RCC 7860 (cell line): ENCODE measurements around the gene GLI3.
"Not testable (repeated sequence)": the region's sequence is repeated elsewhere in the genome, so short reads cannot be mapped to it uniquely, and the experiment has no call there.

Experiments used
- DNase-seq: peaks from one replicate; pipeline ENCODE4 v3.0.0-alpha.2; 2015; ENCODE audit warnings: low spot score
- FAIRE-seq: peaks from 2 replicates; lab custom pipeline; 2012; peaks lifted over from hg19 to GRCh38; lab: Jason Lieb, UNC

GLI3 gene

GRCh38 chr7:42213093-42213492 lies 23.9 kb downstream of the GLI3 start:
- no peak for DNase-seq
- FAIRE-seq = no peak

GRCh38 chr7:42212541-42213090 lies 24.4 kb downstream of the GLI3 start:
- no peak for DNase-seq
- FAIRE-seq = no peak

GRCh38 chr7:42211938-42212337 lies 25.1 kb downstream of the GLI3 start:
- no peak for FAIRE-seq
- DNase-seq = no peak

GRCh38 chr7:42210779-42211178 lies 26.2 kb downstream of the GLI3 start:
- FAIRE-seq (no peak), DNase-seq (no peak)

GRCh38 chr7:42210333-42210732 lies 26.7 kb downstream of the GLI3 start:
- FAIRE-seq (no peak), DNase-seq (no peak)

GRCh38 chr7:42209085-42209484 lies 27.9 kb downstream of the GLI3 start:
- not testable (repeated sequence) for FAIRE-seq

GRCh38 chr7:42208572-42208971 lies 28.4 kb downstream of the GLI3 start:
- FAIRE-seq (no peak), DNase-seq (no peak)

More at GRCh38 chr7:42209085-42209484, 27.9 kb downstream of the GLI3 start:
- not testable (repeated sequence) for DNase-seq

GRCh38 chr7:42207420-42207819 lies 29.6 kb downstream of the GLI3 start:
- FAIRE-seq = no peak
- DNase-seq = no peak

- FAIRE-seq = no peak
Measured at GRCh38 chr7:42203336-42203735, 33.7 kb downstream of the GLI3 start.

GRCh38 chr7:42202601-42203000 lies 34.4 kb downstream of the GLI3 start:
- FAIRE-seq (no peak), DNase-seq (no peak)

More at GRCh38 chr7:42203336-42203735, 33.7 kb downstream of the GLI3 start:
- DNase-seq = no peak

- FAIRE-seq (no peak), DNase-seq (no peak)
Measured at GRCh38 chr7:42198974-42199668, 37.9 kb downstream of the GLI3 start.

GRCh38 chr7:42198296-42198695 lies 38.7 kb downstream of the GLI3 start:
- DNase-seq = no peak
- no peak for FAIRE-seq

- FAIRE-seq = no peak
- DNase-seq = no peak
Measured at GRCh38 chr7:42197451-42197850, 39.6 kb downstream of the GLI3 start.

GRCh38 chr7:42194238-42194637 lies 42.8 kb downstream of the GLI3 start:
- FAIRE-seq (no peak), DNase-seq (no peak)

GRCh38 chr7:42193471-42194129 lies 43.4 kb downstream of the GLI3 start:
- FAIRE-seq (no peak), DNase-seq (no peak)

- FAIRE-seq (no peak), DNase-seq (no peak)
Measured at GRCh38 chr7:42192851-42193461, 44.1 kb downstream of the GLI3 start.

- FAIRE-seq (no peak), DNase-seq (no peak)
Measured at GRCh38 chr7:42192066-42192465, 44.9 kb downstream of the GLI3 start.

- FAIRE-seq (peak; percentile 44), DNase-seq (peak; percentile 11)
Measured at GRCh38 chr7:42189535-42189934, 47.5 kb downstream of the GLI3 start.

GRCh38 chr7:42186151-42186550 lies 50.9 kb downstream of the GLI3 start:
- DNase-seq (no peak), FAIRE-seq (no peak)

GRCh38 chr7:42185726-42186125 lies 51.3 kb downstream of the GLI3 start:
- FAIRE-seq (no peak), DNase-seq (no peak)

GRCh38 chr7:42183547-42183946 lies 53.5 kb downstream of the GLI3 start:
- FAIRE-seq = no peak
- no peak for DNase-seq

GRCh38 chr7:42181566-42181965 lies 55.4 kb downstream of the GLI3 start:
- DNase-seq (no peak), FAIRE-seq (no peak)
